Skeletal muscle tissue (tissue), 4 donors: ENCODE measurements around the gene SIKE1. TPM values are rescaled to one million over a fixed set of nuclear protein-coding genes. Genes with fewer than 3 reads are reported as not detected.
"Not testable (repeated sequence)": the region's sequence is repeated elsewhere in the genome, so short reads cannot be mapped to it uniquely, and the experiment has no call there.

Source experiments
- H3K27ac ChIP-seq: one replicate; pipeline ENCODE4 v1.7.0; 2013; ENCODE audit warnings: mild to moderate bottlenecking, low read depth, low read length, inconsistent platforms
- H3K27me3 ChIP-seq, 3 donors: one replicate each; pipeline ENCODE4 v1.7.0; 2013; ENCODE audit warnings: low read length in 3 of 3; ENCODE audit not compliant: control insufficient read depth in 3 of 3, insufficient read depth in 3 of 3
- H3K36me3 ChIP-seq, 3 donors: one replicate each; pipeline ENCODE4 v1.7.0; 2013; ENCODE audit warnings: low read length in 3 of 3; ENCODE audit not compliant: control insufficient read depth in 3 of 3, insufficient read depth in 3 of 3
- H3K4me1 ChIP-seq, 3 donors: one replicate each; pipeline ENCODE4 v1.7.0; 2013; ENCODE audit warnings: low read length in 3 of 3, mild to moderate bottlenecking in 3 of 3; ENCODE audit not compliant: control insufficient read depth in 3 of 3, insufficient read depth in 3 of 3
- H3K4me3 ChIP-seq, 3 donors: one replicate each; pipeline ENCODE4 v1.7.0; 2013; ENCODE audit warnings: low read length in 3 of 3
- H3K9ac ChIP-seq, 3 donors: one replicate each; pipeline ENCODE4 v1.7.0; 2013; ENCODE audit warnings: low read length in 3 of 3, mild to moderate bottlenecking in 3 of 3, moderate library complexity in 2 of 3, low read depth in 1 of 3
- H3K9me3 ChIP-seq, 3 donors: one replicate each; pipeline ENCODE4 v1.7.0; 2013; ENCODE audit warnings: low read length in 3 of 3; ENCODE audit not compliant: control insufficient read depth in 3 of 3
- total RNA-seq: library from RNA; depleted of rRNA; stranded (reverse); fragments of >200 nt; gene quantifications from one replicate; pipeline ENCODE4 v1.2.3, GENCODE V29; 2014
- donor health status: Osteomylitis.

Gene SIKE1
- total RNA-seq, 1 donor from 2014 or later = 27.7 TPM

DNA sequence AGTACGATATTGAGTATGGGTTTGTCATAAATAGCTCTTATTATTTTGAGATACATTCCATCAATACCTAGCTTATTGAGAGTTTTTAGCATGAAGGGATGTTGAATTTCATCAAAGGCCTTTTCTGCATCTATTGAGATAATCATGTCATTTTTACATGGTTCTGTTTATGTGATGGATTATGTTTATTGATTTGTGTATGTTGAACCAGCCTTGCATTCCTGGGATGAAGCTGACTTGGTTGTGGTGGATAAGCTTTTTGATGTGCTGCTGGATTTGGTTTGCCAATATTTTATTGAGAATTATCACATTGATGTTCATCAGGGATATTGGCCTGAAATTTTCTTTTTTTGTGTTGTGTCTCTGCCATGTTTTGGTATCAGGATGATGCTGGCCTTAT lies 6.0 kb upstream of the SIKE1 start:
- H3K4me1 ChIP-seq, H3K27ac ChIP-seq, H3K9me3 ChIP-seq, H3K27me3 ChIP-seq, H3K36me3 ChIP-seq, H3K9ac ChIP-seq, H3K4me3 ChIP-seq: not testable (repeated sequence)

DNA sequence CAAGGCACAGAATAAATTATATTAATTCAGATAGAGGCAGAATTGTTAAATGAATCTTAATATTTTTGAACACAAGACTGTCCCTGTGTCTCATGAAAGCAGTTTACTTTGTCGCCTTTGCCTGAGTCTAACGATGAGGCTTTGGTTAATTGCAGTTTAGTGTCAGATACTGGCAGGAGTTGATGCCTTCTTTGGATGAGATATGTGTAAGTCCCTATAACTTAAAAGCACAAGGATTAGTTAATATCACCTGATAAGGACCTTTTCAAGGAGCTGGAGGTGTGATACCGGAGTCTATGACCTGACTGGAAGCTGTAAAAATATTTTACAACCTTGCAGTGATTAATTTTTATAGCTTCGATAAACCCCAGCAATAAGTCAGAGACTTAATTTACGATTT lies 2.0 kb upstream of the SIKE1 start:
- Histone ChIP-seq H3K4me3 (no peak overlapping the region), H3K27ac (no peak overlapping the region), H3K4me1 (peaks cover 0 to 12% (median 8%) of the 10 kb centered on the region in 3 donors), H3K9ac (no peak overlapping the region), H3K36me3 (peaks cover 9 to 11% (median 11%) of the 10 kb centered on the region in 3 donors), H3K27me3 (no peaks in the 10 kb centered on the region), H3K9me3 (no peaks in the 10 kb centered on the region)

DNA sequence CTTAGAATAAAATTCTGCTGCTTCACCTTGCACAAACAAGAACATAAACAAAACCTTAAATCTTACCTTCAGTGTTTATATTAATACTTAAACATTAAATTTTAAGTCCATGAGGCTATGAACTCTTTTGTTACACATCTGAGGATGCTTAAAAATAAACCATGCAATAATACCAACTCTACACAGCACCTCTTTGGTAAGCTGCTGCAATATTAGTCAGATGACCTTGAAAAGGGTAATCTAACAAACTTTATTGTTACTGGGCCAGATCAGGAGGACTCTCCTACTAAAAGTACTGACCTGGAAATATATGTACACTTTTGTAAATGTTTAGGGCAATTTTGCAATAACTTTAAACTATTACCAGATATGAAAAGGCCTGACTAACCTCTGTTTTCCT lies 763 bp downstream of the SIKE1 start:
- Histone ChIP-seq H3K4me1 (peaks cover 0 to 12% (median 8%) of the 10 kb centered on the region in 3 donors), H3K9ac (peak overlapping the region; percentile 92 to 97 (median 94)), H3K27me3 (no peaks in the 10 kb centered on the region), H3K9me3 (no peaks in the 10 kb centered on the region), H3K27ac (peak overlapping the region; percentile 85), H3K36me3 (peaks cover 12 to 24% (median 22%) of the 10 kb centered on the region in 3 donors), H3K4me3 (peak overlapping the region; percentile 88 to 96 (median 95))

DNA sequence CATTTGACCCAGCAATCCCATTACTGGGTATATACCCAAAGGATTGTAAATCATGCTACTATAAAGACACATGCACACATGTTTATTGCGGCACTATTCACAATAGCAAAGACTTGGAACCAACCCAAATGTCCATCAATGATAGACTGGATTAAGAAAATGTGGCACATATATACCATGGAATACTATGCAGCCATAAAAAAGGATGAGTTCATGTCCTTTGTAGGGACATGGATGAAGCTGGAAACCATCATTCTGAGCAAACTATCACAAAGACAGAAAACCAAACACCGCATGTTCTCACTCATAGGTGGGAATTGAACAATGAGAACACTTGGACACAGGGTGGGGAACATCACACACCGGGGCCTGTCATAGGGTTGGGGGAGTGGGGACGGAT lies 3.8 kb downstream of the SIKE1 start:
- Histone ChIP-seq H3K36me3 (peaks cover 17 to 42% (median 37%) of the 10 kb centered on the region in 3 donors), H3K4me1 (peaks cover 0 to 12% (median 8%) of the 10 kb centered on the region in 3 donors)
- H3K9me3 ChIP-seq, H3K4me3 ChIP-seq, H3K27ac ChIP-seq, H3K27me3 ChIP-seq, H3K9ac ChIP-seq: not testable (repeated sequence)

DNA sequence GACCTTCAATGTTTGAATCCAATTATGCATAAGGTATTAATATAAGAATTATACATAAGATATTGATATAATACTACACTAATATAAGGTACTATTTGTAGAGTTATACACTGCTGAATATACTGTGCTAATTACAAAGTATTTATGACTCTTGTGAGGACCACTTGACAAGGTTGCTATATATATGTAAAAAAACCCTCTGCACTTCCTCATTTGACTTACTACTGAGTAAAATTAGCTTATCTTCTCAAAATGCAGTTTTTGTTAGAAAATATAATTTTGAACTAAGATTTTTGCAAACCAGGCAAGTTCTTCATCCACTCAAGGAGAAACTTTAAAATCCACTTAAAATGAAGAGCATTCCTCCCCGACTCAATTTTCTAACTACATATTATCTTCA lies 8.5 kb downstream of the SIKE1 start:
- peaks cover 13 to 50% (median 43%) of the 10 kb centered on the region in 3 donors for H3K36me3 ChIP-seq
- H3K9me3 ChIP-seq = no peaks in the 10 kb centered on the region
- H3K27ac ChIP-seq = no peak overlapping the region
- H3K27me3 ChIP-seq = no peaks in the 10 kb centered on the region
- H3K4me1 ChIP-seq = no peaks in the 10 kb centered on the region
- H3K9ac ChIP-seq = no peak overlapping the region
- no peak overlapping the region for H3K4me3 ChIP-seq

DNA sequence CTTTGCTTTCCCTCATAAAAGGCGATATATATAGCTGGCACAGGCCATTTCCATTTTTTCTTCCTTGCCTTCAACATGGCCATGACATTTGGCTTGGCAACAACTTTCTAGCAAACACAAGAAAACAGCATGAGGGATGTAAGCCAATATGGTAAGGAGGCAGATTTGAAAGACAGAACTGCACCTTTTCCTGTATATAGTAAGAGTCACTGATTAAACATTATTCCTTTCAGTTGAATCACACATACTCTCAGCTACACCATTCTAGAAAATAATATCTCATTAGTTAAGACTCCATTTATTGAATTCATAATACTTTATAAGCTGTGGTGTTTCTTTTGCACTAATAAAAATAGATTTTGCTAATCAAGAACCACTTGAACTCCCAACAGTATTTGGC lies 9.5 kb downstream of the SIKE1 start:
- Histone ChIP-seq H3K27me3 (no peaks in the 10 kb centered on the region), H3K4me3 (no peak overlapping the region), H3K4me1 (no peaks in the 10 kb centered on the region), H3K36me3 (peaks cover 13 to 48% (median 43%) of the 10 kb centered on the region in 3 donors), H3K9ac (no peak overlapping the region), H3K9me3 (no peaks in the 10 kb centered on the region), H3K27ac (no peak overlapping the region)

DNA sequence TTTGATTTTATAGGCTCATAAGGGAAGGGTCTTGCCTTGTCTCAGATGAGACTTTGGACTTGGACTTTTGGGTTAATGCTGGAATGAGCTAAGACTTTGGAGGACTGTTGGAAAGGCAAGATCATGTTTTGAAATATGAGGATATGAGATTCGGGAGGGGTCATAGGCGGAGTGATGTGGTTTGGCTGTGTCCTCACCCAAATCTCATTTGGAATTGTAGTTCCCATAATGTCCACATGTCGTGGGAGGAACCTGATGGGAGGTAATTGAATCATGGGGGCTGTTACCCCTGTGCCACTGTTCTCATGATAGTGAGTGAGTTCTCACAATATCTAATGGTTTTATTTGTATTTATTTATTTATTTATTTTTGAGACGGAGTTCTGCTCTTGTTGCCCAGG lies 15.8 kb downstream of the SIKE1 start:
- Histone ChIP-seq H3K4me1 (no peaks in the 10 kb centered on the region), H3K4me3 (no peak overlapping the region), H3K9me3 (no peaks in the 10 kb centered on the region), H3K9ac (no peak overlapping the region), H3K27ac (no peak overlapping the region), H3K27me3 (no peaks in the 10 kb centered on the region), H3K36me3 (peaks cover 2 to 5% (median 2%) of the 10 kb centered on the region in 3 donors)

GRCh38 chr1:114758256-114758832 lies 22.1 kb downstream of the SIKE1 start:
- Histone ChIP-seq H3K27me3 (no peaks in the 10 kb centered on the region), H3K4me3 (peak overlapping the region; percentile 99 to 100 (median 100)), H3K4me1 (peaks cover 13 to 32% (median 31%) of the 10 kb centered on the region in 3 donors), H3K9ac (peak overlapping the region; percentile 75 to 100 (median 100)), H3K36me3 (peaks cover 0 to 3% (median 0%) of the 10 kb centered on the region in 3 donors), H3K27ac (peak overlapping the region; percentile 100), H3K9me3 (no peaks in the 10 kb centered on the region)

DNA sequence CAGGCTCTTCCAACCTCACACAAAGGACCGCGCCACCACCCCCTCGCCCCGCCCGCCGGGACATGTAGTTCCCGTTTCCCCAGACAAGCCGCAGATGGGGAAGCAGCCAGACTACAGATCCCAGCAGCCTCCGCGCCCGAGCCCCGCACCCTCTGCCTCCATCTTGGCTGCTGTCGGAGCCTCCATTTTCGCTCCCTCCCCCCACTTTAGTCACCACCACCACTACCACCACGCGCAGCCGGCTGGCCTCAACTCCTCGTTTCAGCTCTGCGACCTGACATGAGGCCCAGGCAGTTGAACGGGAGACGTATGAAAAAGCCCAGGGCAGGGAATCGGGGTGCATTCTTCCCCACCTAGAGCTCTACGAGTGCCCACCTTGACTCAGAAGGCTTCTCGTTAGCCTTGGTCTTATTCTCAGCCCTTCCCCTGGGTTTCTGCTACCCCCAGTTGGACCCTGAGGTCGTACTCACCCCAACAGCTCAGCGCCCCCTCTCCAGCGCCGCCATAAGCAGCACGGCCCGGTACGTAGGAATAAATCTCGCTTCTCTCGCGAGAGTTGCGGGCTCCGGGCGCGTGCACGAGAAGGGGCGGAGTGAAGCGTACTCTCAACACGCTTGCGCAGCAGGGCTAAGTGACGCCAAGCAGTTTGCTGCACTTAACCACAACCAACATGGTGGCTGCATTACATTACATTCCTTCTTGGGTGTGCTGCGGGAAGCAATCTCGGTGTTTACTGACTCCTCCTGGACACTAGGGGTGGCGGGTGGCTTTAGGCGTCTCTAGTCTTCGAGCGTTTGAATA lies 22.8 kb downstream of the SIKE1 start, which contains the start of gene CSDE1:
TSS of gene CSDE1 (minus strand) at position 530 of the 801 bp plus-strand sequence. CDS start 18,094 bp downstream, outside the sequence.
- peaks cover 16 to 37% (median 35%) of the 10 kb centered on the region in 3 donors for H3K4me1 ChIP-seq
- H3K9ac ChIP-seq = peak within 1 kb of the TSS; percentile 100
- H3K36me3 ChIP-seq = peaks cover 0 to 3% (median 0%) of the 10 kb centered on the region in 3 donors
- no peaks in the 10 kb centered on the region for H3K27me3 ChIP-seq
- peak within 1 kb of the TSS; percentile 99 to 100 (median 100) for H3K4me3 ChIP-seq
- H3K27ac ChIP-seq = peak within 1 kb of the TSS; percentile 100
- H3K9me3 ChIP-seq = no peaks in the 10 kb centered on the region

DNA sequence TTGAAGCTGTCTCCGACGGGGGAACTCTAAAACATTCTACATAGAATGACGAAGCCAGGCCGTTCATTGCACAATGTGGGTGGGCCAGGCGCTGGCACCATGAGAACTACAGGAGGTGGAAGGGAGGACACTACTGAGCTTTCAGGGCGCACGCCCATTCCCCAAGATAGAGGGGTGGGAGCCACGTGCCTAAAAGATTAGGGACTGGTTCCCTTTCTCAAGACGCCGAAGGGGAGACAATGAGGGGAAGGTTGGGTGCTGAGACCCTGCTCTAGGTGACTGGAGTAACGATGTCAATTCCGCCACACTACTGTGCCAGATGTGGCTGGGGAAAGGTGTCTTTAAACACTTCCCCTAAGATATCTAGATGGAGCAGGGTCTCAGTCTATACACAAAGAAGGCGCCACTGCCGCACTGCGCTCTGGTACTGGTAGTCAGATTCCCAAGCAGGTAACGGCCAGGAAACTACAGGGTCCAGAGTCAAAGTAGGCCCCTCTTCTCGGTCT lies 23.5 kb downstream of the SIKE1 start:
- Histone ChIP-seq H3K4me1 (peaks cover 23 to 43% (median 36%) of the 10 kb centered on the region in 3 donors), H3K27me3 (no peaks in the 10 kb centered on the region), H3K4me3 (peak overlapping the region; percentile 99 to 100 (median 100)), H3K9me3 (no peaks in the 10 kb centered on the region), H3K27ac (peak overlapping the region; percentile 100), H3K9ac (peak overlapping the region; percentile 100), H3K36me3 (peaks cover 0 to 3% (median 0%) of the 10 kb centered on the region in 3 donors)
